Immature natural killer cell (primary cell): ENCODE results near the gene RTF2. TPM values are rescaled to one million over a fixed set of nuclear protein-coding genes. Genes with fewer than 3 reads are reported as not detected.
"Not testable (repeated sequence)": the region's sequence is repeated elsewhere in the genome, so short reads cannot be mapped to it uniquely, and the experiment has no call there.

Experiments used
- DNase-seq, 3 donors: peaks; one replicate each; pipeline ENCODE4 v3.0.0; 2022; ENCODE audit warnings: mixed read lengths in 1 of 3
- H3K27ac Mint-ChIP-seq, 6 donors: one replicate each; pipeline ENCODE4 v1.8.0; 2020; ENCODE audit warnings: mixed read lengths in 6 of 6, mild to moderate bottlenecking in 5 of 6, inconsistent platforms in 4 of 6, moderate library complexity in 3 of 6
- H3K27me3 Mint-ChIP-seq, 3 donors: one replicate each; pipeline ENCODE4 v1.8.0; 2020 to 2021; ENCODE audit warnings: low read depth in 3 of 3, mild to moderate bottlenecking in 3 of 3, mixed read lengths in 3 of 3, moderate library complexity in 3 of 3, inconsistent platforms in 1 of 3
- H3K36me3 Mint-ChIP-seq, 3 donors: one replicate each; pipeline ENCODE4 v1.8.0; 2020; ENCODE audit warnings: mixed read lengths in 3 of 3, inconsistent platforms in 2 of 3, mild to moderate bottlenecking in 2 of 3
- H3K4me1 Mint-ChIP-seq, 2 donors: one replicate each; pipeline ENCODE4 v1.8.0; 2020; ENCODE audit warnings: inconsistent platforms in 2 of 2, mild to moderate bottlenecking in 2 of 2, mixed read lengths in 2 of 2, moderate library complexity in 1 of 2
- H3K4me3 Mint-ChIP-seq, 5 donors: one replicate each; pipeline ENCODE4 v1.8.0; 2020; ENCODE audit warnings: mild to moderate bottlenecking in 5 of 5, mixed read lengths in 5 of 5, inconsistent platforms in 3 of 5, moderate library complexity in 3 of 5
- H3K9me3 Mint-ChIP-seq, 6 donors: one replicate each; pipeline ENCODE4 v1.8.0; 2020; ENCODE audit warnings: mild to moderate bottlenecking in 6 of 6, mixed read lengths in 6 of 6, inconsistent platforms in 4 of 6, moderate library complexity in 3 of 6
- polyA plus RNA-seq, 3 donors: library from polyadenylated mRNA; unstranded; fragments of 300-500 nt; fragmentation: Illumina TruSeq; gene quantifications; one replicate each; pipeline ENCODE4 v1.2.3, GENCODE V29; 2021

RTF2 gene
- polyA plus RNA-seq, 3 donors from 2014 or later, result 155 to 163 (median 161) TPM

DNA sequence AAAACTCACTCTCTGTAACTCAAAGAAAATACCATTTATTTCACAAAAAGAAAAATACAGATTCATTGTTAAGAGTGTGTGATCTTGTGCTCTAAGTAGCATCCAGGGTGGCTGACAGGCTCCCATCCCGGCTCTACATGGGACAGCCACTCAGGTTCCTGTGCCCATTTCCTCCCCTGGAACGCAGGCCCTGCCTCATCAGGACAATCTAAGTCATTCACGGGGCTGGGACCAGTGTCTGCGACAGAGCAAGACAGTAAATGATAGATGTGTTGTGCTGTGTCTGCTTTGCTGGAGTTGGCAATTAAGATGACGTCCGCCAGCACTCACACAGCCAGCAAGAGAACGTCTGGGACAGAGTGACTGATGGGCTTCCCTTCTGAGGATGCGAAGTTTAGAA, 49.2 kb downstream of the RTF2 start:
- DNase-seq, result no peak
- Mint-ChIP-seq H3K27ac (no peak overlapping the region), H3K4me3 (no peak overlapping the region), H3K36me3 (peaks cover 46 to 75% (median 58%) of the 10 kb centered on the region in 3 donors), H3K4me1 (no peaks in the 10 kb centered on the region), H3K9me3 (peaks cover 9 to 26% (median 22%) of the 10 kb centered on the region in 6 donors), H3K27me3 (no peaks in the 10 kb centered on the region)

- Mint-ChIP-seq H3K36me3 (peaks cover 46 to 73% (median 59%) of the 10 kb centered on the region in 3 donors), H3K27me3 (no peaks in the 10 kb centered on the region), H3K4me1 (no peaks in the 10 kb centered on the region), H3K9me3 (peaks cover 9 to 28% (median 23%) of the 10 kb centered on the region in 6 donors), H3K4me3 (no peak overlapping the region), H3K27ac (no peak overlapping the region)
- DNase-seq, result no peak
Observed at GRCh38 chr20:56518126-56518525, 49.7 kb downstream of the RTF2 start.

DNA sequence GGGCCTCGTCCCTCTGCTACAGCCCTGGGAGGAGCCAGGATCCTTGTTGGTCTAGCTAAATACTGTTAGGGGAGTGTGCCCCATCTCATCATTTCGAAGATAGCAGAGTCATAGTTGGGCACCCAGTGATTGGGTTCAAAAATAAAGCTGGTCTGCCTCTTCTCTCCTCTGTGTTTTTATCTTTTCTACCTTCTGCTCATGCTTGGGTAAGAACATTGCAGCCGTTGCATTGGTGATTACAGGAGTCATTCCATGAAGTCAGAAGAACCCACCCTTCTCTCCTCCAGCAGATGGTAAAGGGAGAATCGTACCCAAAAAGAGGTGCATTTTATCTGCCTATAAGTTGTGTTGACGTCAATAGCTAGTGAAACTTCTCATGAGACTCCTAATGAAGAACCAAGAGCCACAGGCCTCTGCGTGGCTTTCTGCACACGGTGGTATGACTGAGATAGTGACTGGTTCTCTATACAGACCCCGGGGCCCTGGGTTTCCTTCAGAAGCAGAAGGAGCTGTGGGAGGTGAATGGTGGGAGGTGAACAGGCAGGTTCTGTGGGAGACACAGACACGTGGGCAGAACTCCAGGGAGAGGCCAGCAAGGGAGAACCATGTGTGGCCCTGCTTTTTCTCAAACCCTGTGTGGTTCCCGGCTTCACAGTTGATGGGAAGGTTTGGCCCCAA, 50.4 kb downstream of the RTF2 start:
- no peak for DNase-seq
- H3K4me3 Mint-ChIP-seq, result no peak overlapping the region
- H3K36me3 Mint-ChIP-seq, result peaks cover 46 to 73% (median 62%) of the 10 kb centered on the region in 3 donors
- H3K4me1 Mint-ChIP-seq, result no peaks in the 10 kb centered on the region
- no peaks in the 10 kb centered on the region for H3K27me3 Mint-ChIP-seq
- peaks cover 12 to 31% (median 24%) of the 10 kb centered on the region in 6 donors for H3K9me3 Mint-ChIP-seq
- no peak overlapping the region for H3K27ac Mint-ChIP-seq

- H3K36me3 Mint-ChIP-seq, result peaks cover 46 to 69% (median 65%) of the 10 kb centered on the region in 3 donors
- H3K4me1 Mint-ChIP-seq, result no peaks in the 10 kb centered on the region
- no peaks in the 10 kb centered on the region for H3K27me3 Mint-ChIP-seq
- peaks cover 15 to 31% (median 24%) of the 10 kb centered on the region in 6 donors for H3K9me3 Mint-ChIP-seq
- no peak for DNase-seq
- H3K4me3 Mint-ChIP-seq, result no peak overlapping the region
- no peak overlapping the region for H3K27ac Mint-ChIP-seq
Observed at GRCh38 chr20:56519551-56519950, 51.1 kb downstream of the RTF2 start.

- Mint-ChIP-seq H3K4me3 (no peak overlapping the region), H3K36me3 (peaks cover 46 to 69% (median 66%) of the 10 kb centered on the region in 3 donors), H3K27me3 (no peaks in the 10 kb centered on the region), H3K27ac (no peak overlapping the region), H3K4me1 (no peaks in the 10 kb centered on the region), H3K9me3 (peaks cover 16 to 31% (median 24%) of the 10 kb centered on the region in 6 donors)
- DNase-seq, result no peak
Observed at GRCh38 chr20:56520180-56520579, 51.8 kb downstream of the RTF2 start.

- not testable (repeated sequence) for H3K4me1 Mint-ChIP-seq, H3K27ac Mint-ChIP-seq, DNase-seq, H3K27me3 Mint-ChIP-seq, H3K4me3 Mint-ChIP-seq
- Mint-ChIP-seq H3K36me3 (peaks cover 42 to 64% (median 62%) of the 10 kb centered on the region in 3 donors), H3K9me3 (peaks cover 16 to 31% (median 24%) of the 10 kb centered on the region in 6 donors)
Observed at GRCh38 chr20:56520746-56521354, 52.4 kb downstream of the RTF2 start.

- H3K4me3 Mint-ChIP-seq, result no peak overlapping the region
- H3K36me3 Mint-ChIP-seq, result peaks cover 35 to 55% (median 54%) of the 10 kb centered on the region in 3 donors
- no peak overlapping the region for H3K27ac Mint-ChIP-seq
- H3K4me1 Mint-ChIP-seq, result no peaks in the 10 kb centered on the region
- DNase-seq, result no peak
- H3K9me3 Mint-ChIP-seq, result peaks cover 16 to 31% (median 24%) of the 10 kb centered on the region in 6 donors
- H3K27me3 Mint-ChIP-seq, result no peaks in the 10 kb centered on the region
Observed at GRCh38 chr20:56522311-56522710, 53.9 kb downstream of the RTF2 start.

DNA sequence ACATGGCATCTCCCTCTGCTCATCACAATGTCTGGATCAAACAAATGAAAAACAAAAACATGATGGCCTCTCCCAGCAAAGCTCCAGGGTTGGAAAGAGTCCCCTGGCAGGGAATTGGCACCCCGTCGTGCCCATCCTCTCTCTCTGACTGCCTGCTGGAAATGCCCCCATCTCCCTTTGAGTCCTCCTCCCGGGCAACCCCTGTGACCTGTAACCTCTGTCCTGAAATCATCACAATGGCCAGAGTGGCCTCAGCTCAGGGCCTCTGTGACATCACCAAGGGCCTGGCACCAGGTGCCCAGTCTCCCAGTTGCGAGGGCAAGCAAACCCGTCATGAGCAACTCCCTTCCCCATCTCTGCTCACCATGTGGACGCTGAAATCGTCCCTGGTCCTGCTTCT, 56.0 kb downstream of the RTF2 start, which contains the start of gene FAM209A:
Gene FAM209A (plus strand): TSS at position 301 of the 400 bp plus-strand sequence. CDS start 65 bp downstream, at position 366.
- DNase-seq, H3K4me3 Mint-ChIP-seq, H3K27me3 Mint-ChIP-seq, H3K4me1 Mint-ChIP-seq, H3K27ac Mint-ChIP-seq: not testable (repeated sequence)
- H3K36me3 Mint-ChIP-seq, result peaks cover 16 to 34% (median 33%) of the 10 kb centered on the region in 3 donors
- H3K9me3 Mint-ChIP-seq, result peaks cover 15 to 26% (median 17%) of the 10 kb centered on the region in 6 donors

DNA sequence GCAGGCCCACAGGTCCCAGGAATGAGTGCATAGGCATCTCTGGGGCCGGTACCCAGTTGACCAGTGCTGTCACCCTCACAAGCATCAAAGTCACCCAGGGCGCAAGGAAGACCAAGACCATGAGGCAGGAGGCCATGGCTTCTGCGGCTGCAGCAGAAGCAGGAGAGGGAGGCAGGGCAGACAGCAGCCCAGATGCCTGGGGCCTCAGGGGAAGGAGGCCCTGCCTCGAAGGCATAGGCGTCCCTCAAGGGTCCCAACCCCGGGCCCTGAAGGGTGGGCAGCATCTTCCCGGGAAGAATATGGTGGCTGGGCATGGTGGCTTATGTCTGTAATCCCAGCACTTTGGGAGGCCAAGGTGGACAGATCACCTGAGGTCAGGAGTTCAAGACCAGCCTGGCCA, 59.1 kb downstream of the RTF2 start:
- no peak for DNase-seq
- Mint-ChIP-seq H3K4me3 (no peak overlapping the region), H3K9me3 (peaks cover 0 to 7% (median 2%) of the 10 kb centered on the region in 6 donors), H3K4me1 (no peaks in the 10 kb centered on the region), H3K27ac (no peak overlapping the region), H3K36me3 (peaks cover 0 to 8% (median 8%) of the 10 kb centered on the region in 3 donors), H3K27me3 (peaks cover 0 to 2% (median 0%) of the 10 kb centered on the region in 3 donors)

GRCh38 chr20:56532946-56533345, 64.5 kb downstream of the RTF2 start, which contains the start of gene FAM209B:
FAM209B (plus strand) TSS chr20:56533246; CDS start chr20:56533342, 96 bp downstream.
- DNase-seq, H3K9me3 Mint-ChIP-seq, H3K27ac Mint-ChIP-seq, H3K4me3 Mint-ChIP-seq, H3K4me1 Mint-ChIP-seq, H3K27me3 Mint-ChIP-seq: not testable (repeated sequence)
- peaks cover 0 to 13% (median 6%) of the 10 kb centered on the region in 3 donors for H3K36me3 Mint-ChIP-seq

DNA sequence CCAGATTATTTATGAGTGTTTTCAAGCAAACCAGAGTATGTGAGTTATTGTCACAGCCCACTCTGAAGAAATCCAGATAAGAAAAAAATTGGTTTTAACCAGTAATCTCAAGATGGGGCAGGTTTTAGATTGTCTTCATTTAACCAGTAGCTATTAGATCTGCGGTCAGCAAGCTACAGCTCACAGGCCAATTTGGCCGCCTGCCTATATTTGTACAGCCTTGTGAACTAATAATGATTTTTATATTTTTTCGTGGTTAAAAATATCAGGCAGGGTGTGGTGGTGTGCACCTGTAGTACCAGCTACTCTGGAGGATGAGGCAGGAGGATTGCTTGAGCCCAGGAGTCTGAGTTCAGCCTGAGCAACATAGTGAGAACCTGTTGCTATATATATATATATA, 69.6 kb downstream of the RTF2 start:
- Mint-ChIP-seq H3K4me1 (peaks cover 0 to 4% of the 10 kb centered on the region in 2 donors), H3K27ac (no peak overlapping the region), H3K36me3 (peaks cover 0 to 9% (median 8%) of the 10 kb centered on the region in 3 donors), H3K4me3 (no peak overlapping the region), H3K9me3 (no peaks in the 10 kb centered on the region), H3K27me3 (peaks cover 0 to 2% (median 0%) of the 10 kb centered on the region in 3 donors)
- DNase-seq, result no peak

DNA sequence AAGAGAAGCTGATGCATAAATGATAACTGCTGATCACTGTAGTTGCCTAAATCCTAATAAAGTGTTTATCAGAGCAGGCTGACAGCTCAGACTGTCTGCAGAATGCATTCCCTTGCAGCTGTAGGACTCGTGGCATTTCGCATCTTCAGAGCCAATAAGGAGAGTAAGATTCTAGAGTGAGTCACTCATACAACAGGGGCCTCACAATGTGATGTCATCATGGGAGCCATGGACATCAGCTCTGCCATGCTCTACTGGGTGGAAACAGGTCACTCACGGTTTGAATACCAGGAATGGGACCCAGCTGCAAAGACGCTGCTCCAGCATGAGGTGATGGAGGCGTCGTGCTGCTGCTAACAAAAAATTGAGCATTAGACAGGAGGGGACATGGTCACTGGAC, 72.0 kb downstream of the RTF2 start:
- H3K4me1 Mint-ChIP-seq, result peaks cover 0 to 3% of the 10 kb centered on the region in 2 donors
- peaks cover 0 to 2% (median 0%) of the 10 kb centered on the region in 3 donors for H3K27me3 Mint-ChIP-seq
- H3K4me3 Mint-ChIP-seq, result no peak overlapping the region
- no peak overlapping the region for H3K27ac Mint-ChIP-seq
- no peaks in the 10 kb centered on the region for H3K9me3 Mint-ChIP-seq
- DNase-seq, result no peak
- H3K36me3 Mint-ChIP-seq, result peaks cover 0 to 4% (median 4%) of the 10 kb centered on the region in 3 donors

DNA sequence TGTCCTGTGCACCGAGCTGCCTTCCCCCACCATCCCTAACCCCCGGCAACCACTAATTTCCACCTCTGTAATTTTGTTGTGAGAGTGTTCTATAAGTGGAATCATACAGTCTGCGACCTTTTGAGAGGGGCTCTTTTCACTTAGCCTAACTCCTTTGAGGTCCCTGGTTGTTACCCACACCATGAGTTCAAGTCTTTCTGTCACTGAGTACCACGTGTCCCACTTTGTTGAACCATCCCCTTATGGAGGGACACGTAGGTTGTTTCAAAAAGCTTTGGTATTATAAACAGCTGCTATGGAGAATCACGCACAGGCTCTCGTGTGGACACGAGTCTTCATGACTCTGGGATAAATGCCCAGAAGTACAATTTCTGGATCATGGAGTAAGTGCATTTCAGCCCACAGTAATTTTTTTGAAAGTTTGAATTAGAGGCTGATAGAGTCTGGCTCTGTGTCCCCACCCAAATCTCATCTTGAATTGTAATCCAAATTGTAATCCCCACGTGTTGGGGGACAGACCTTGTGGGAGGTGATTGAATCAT, 74.1 kb downstream of the RTF2 start:
- no peaks in the 10 kb centered on the region for H3K4me1 Mint-ChIP-seq
- H3K27me3 Mint-ChIP-seq, result peaks cover 0 to 4% (median 2%) of the 10 kb centered on the region in 3 donors
- no peaks in the 10 kb centered on the region for H3K9me3 Mint-ChIP-seq
- no peak for DNase-seq
- peaks cover 0 to 4% (median 0%) of the 10 kb centered on the region in 3 donors for H3K36me3 Mint-ChIP-seq
- no peak overlapping the region for H3K4me3 Mint-ChIP-seq
- no peak overlapping the region for H3K27ac Mint-ChIP-seq

GRCh38 chr20:56551571-56551970, 83.1 kb downstream of the RTF2 start:
- no peak overlapping the region for H3K27ac Mint-ChIP-seq
- no peaks in the 10 kb centered on the region for H3K9me3 Mint-ChIP-seq
- H3K27me3 Mint-ChIP-seq, result peaks cover 2 to 8% (median 4%) of the 10 kb centered on the region in 3 donors
- H3K36me3 Mint-ChIP-seq, result no peaks in the 10 kb centered on the region
- no peak overlapping the region for H3K4me3 Mint-ChIP-seq
- no peaks in the 10 kb centered on the region for H3K4me1 Mint-ChIP-seq
- no peak for DNase-seq
